Measurements from ENCODE around the gene TEX10. TPM values are rescaled to one million over a fixed set of nuclear protein-coding genes. Genes with fewer than 3 reads are reported as not detected.

Gene TEX10
- total RNA-seq, 1 donor from 2014 or later = 32.8 TPM

DNA sequence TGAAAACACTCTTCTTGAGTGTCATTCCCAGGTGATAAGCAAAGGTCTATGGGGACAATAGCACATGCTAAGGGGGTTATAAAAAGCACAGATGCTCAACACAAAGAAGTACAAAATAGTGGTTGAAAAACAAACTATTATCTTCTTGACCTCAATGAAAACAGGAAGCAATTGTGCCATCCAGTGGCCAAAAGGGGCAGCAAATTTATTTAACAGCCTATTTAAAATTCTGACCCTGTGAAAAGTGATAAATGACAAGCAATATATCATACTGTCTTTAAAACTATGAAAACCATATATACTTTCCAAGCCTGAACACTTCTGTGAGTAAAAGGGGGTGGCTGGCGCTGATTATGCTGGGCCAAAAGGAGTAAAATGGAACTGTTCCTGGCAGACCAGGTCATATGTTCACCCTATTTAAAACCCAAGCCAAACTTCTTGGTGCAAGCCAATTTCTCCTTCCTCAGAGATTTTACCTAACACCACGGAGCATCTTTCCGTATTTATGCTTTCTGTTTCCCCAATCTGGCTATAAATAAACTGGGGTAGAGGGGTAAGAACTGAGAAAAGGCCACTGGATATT is 29.7 kb downstream of the TEX10 start:
- peaks cover 39% of the 10 kb centered on the region for H3K36me3 Mint-ChIP-seq (ENCODE audit: low read depth)
- H3K4me1 Mint-ChIP-seq = peaks cover 2% of the 10 kb centered on the region
- H3K4me3 Mint-ChIP-seq = no peak overlapping the region
- intact Hi-C loops (cut with micrococcal nuclease) = loop anchor here (5.0 to 10.0 kb wide), 5 partner anchors 238 to 1156 kb away; no protein-coding TSS in a partner anchor
- no peaks in the 10 kb centered on the region for H3K9me3 Mint-ChIP-seq
- H3K27ac Mint-ChIP-seq = no peak overlapping the region
- peak; percentile 67 for DNase-seq
- no peaks in the 10 kb centered on the region for H3K27me3 Mint-ChIP-seq

DNA sequence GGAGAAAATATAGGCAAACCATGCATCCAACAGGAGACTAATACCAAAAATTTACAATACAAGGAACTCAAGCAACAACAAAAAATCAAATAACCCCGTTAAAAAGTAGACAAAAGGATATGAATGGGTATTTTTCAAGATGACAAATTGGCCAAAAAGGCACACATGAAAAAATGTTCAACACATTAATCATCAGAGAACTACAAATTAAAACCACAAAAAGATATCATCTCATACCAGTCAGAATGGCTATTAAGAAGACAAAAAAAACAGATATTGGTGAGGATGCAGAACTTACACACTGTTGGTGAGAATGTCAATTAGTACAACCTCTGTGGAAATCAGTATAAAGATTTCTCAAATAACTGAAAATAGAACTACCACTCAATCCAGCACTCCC is 35.0 kb downstream of the TEX10 start:
- Mint-ChIP-seq H3K9me3 (peaks cover 13% of the 10 kb centered on the region), H3K4me1 (peaks cover 7% of the 10 kb centered on the region), H3K4me3 (no peak overlapping the region), H3K27ac (no peak overlapping the region), H3K27me3 (no peaks in the 10 kb centered on the region), H3K36me3 (ENCODE audit: low read depth) (peaks cover 60% of the 10 kb centered on the region)
- intact Hi-C loops (cut with micrococcal nuclease) = no loop called here
- DNase-seq = no peak

DNA sequence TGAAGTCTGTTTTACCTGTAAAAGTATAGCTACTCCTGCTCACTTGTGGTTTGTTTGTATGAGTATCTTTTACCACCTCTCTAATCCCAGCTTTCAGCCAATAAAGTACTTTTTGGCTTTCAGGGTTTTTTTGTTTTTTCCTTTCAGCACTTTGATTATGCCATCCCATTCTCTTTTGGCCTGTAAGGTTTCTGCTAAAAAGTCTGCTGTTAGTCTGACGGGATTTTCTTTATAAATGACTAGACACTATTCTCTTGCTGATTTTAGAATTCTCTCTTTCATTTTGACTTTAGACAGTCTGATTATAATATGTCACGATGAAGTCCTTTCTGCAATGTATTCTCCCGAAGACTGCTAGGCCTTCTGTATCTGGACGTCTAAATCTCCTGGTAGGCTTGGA is 37.2 kb downstream of the TEX10 start:
- Mint-ChIP-seq H3K9me3 (peaks cover 16% of the 10 kb centered on the region), H3K27ac (no peak overlapping the region), H3K4me1 (peaks cover 10% of the 10 kb centered on the region), H3K4me3 (no peak overlapping the region), H3K36me3 (ENCODE audit: low read depth) (peaks cover 69% of the 10 kb centered on the region), H3K27me3 (no peaks in the 10 kb centered on the region)
- intact Hi-C loops (cut with micrococcal nuclease) = no loop called here
- DNase-seq = no peak

DNA sequence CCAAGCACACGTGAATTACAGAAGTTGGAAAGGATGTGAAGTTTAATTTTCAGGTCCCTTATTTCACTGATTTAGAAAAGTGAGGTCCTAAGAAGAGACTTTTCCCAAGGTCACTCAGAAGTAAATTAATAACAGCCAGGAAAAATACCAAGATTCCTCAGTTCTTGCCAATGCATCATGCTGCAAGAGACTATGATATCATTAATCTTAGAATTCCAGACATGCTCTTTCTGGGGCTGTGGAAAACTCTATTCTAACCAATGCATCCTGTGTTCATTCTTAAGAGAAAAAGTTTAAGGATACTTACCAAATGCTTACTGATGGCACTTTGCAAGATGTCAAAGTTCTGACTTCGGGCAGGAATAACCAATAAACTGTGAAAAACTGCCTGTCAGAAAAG is 42.8 kb downstream of the TEX10 start:
- H3K27ac Mint-ChIP-seq = no peak overlapping the region
- H3K4me3 Mint-ChIP-seq = no peak overlapping the region
- H3K4me1 Mint-ChIP-seq = peaks cover 6% of the 10 kb centered on the region
- H3K9me3 Mint-ChIP-seq = peaks cover 12% of the 10 kb centered on the region
- no peaks in the 10 kb centered on the region for H3K27me3 Mint-ChIP-seq
- peaks cover 66% of the 10 kb centered on the region for H3K36me3 Mint-ChIP-seq (ENCODE audit: low read depth)
- no peak for DNase-seq
- intact Hi-C loops (cut with micrococcal nuclease) = no loop called here

DNA sequence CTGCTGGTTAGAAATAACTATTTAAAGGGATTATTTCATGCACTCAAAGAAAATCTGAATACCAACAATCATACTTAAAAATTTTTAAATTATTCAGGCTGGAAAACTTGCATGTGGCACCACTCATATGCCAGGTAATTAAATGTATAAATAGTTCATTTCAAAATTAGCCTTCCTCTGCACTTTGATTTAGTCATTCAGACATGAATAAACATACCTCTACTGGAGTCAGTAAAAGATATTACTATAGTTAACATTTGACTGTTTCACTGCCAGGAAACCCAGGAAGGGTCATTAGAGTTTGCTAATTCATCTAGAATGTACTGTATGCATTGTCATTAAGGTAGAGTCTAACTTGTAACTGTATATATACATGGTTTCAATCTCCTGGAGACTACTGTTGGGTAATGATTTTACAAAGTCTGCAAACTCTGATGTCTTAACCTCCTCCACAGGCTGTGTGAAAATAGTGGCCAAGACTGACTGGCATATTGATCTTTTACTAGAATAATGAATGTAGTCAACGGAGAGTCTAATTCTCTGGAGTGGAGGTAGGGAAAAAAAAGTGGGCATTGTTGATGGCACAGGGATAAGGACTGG is 43.7 kb downstream of the TEX10 start:
- Mint-ChIP-seq H3K36me3 (ENCODE audit: low read depth) (peaks cover 62% of the 10 kb centered on the region), H3K27me3 (no peaks in the 10 kb centered on the region), H3K4me1 (peaks cover 3% of the 10 kb centered on the region), H3K4me3 (no peak overlapping the region), H3K27ac (no peak overlapping the region), H3K9me3 (peaks cover 4% of the 10 kb centered on the region)
- intact Hi-C loops (cut with micrococcal nuclease) = no loop called here
- no peak for DNase-seq

DNA sequence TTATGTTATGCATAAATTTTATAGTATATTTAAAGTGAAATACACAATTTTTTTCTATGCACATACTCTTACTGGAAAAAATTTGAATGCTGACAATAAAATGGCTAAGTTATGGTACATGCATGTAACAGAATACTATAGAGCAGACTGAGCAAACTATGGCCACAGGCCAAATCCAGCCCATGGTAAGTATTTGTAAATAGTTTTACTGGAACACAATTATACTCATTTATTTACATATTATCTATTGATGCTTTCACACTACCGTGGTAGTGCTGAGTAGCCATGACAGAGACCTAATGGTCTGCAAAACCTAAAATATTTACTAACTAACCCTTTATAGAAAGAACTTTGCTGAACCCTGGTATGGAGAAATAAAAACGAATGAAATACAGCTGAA is 45.7 kb downstream of the TEX10 start:
- Mint-ChIP-seq H3K9me3 (no peaks in the 10 kb centered on the region), H3K27me3 (no peaks in the 10 kb centered on the region), H3K4me3 (no peak overlapping the region), H3K4me1 (peaks cover 3% of the 10 kb centered on the region), H3K36me3 (ENCODE audit: low read depth) (peaks cover 68% of the 10 kb centered on the region), H3K27ac (no peak overlapping the region)
- intact Hi-C loops (cut with micrococcal nuclease) = no loop called here
- DNase-seq = no peak

DNA sequence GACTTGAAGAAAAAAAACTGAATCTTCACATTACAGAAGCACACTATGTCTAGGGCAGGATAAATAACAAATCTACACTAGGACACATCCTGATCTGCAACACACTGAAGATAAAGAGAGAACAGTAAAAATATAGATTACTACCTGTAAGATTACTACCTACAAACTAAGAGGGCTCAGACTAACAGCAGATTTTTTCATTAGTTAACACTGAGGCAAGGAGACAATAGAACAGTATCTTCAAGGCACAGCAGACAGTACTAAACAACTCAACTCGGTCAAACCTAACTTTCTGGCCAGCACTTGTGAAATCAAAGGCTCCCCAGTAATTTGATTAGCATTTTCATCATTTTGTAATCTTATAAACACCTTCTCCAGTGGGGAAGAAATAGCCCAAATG is 46.5 kb downstream of the TEX10 start:
- H3K27me3 Mint-ChIP-seq = no peaks in the 10 kb centered on the region
- H3K4me1 Mint-ChIP-seq = no peaks in the 10 kb centered on the region
- H3K36me3 Mint-ChIP-seq (ENCODE audit: low read depth) = peaks cover 65% of the 10 kb centered on the region
- DNase-seq = no peak
- H3K4me3 Mint-ChIP-seq = no peak overlapping the region
- H3K27ac Mint-ChIP-seq = no peak overlapping the region
- no peaks in the 10 kb centered on the region for H3K9me3 Mint-ChIP-seq
- intact Hi-C loops (cut with micrococcal nuclease) = no loop called here

DNA sequence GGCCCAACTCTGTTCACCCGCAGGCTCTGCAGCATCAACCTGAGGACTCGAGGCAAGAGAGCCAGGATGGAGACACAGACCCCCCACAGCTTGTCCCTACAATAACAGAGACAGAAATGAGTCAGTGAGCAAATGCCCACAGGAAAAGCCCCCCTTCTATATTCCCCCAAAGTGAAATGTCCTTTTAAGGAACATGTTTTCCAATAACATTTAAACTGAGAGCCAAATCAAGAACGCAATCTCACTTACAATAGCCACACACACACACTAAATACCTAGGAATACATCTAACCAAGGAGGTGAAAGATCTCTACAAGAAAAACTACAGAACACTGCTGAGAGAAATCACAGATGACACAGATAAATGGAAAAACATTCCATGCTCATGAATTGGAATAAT is 49.0 kb downstream of the TEX10 start:
- H3K4me3 Mint-ChIP-seq = no peak overlapping the region
- DNase-seq = no peak
- peaks cover 58% of the 10 kb centered on the region for H3K36me3 Mint-ChIP-seq (ENCODE audit: low read depth)
- no peaks in the 10 kb centered on the region for H3K9me3 Mint-ChIP-seq
- H3K27ac Mint-ChIP-seq = no peak overlapping the region
- intact Hi-C loops (cut with micrococcal nuclease) = no loop called here
- no peaks in the 10 kb centered on the region for H3K27me3 Mint-ChIP-seq
- H3K4me1 Mint-ChIP-seq = peaks cover 2% of the 10 kb centered on the region

DNA sequence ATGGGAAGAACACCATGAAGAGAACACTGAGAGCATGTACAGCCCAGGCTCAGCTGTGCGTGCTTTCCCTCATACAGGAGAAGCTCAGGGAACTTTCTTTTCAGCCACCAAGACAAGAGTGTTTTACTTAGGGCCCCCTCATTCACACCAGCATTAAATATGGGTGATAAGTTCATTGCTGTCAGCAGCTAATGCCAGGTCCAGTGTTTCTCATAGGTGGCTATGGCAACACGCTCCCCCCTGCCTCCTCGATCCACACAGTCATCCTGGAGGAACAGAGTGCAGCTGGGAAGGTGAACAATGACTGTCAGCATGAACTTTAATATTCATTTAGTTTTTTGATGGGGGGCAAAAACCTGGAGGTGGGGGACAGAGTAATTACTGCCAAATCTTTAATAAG is 54.4 kb downstream of the TEX10 start:
- no peaks in the 10 kb centered on the region for H3K9me3 Mint-ChIP-seq
- DNase-seq = no peak
- H3K27ac Mint-ChIP-seq = no peak overlapping the region
- H3K4me1 Mint-ChIP-seq = peaks cover 2% of the 10 kb centered on the region
- no peak overlapping the region for H3K4me3 Mint-ChIP-seq
- no peaks in the 10 kb centered on the region for H3K27me3 Mint-ChIP-seq
- peaks cover 41% of the 10 kb centered on the region for H3K36me3 Mint-ChIP-seq (ENCODE audit: low read depth)
- intact Hi-C loops (cut with micrococcal nuclease) = no loop called here

DNA sequence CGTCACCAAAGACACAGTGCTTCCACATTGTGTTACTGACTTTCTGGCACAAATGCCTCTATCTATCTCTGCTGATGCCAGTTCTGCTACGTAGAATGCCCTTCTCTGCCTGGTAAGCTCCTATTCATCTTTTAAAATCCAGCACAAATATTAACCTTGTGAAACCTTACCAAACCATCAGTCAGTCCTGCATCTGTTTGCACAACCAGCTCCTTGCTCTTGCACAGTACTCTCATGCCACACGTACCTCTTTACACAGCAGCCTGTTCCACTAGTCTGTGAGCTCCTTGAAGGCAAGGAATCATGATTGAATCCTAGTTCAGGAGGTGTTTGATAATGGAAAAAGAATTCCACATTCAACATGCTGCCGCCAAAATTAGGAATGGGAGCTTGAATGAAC is 56.3 kb downstream of the TEX10 start:
- Mint-ChIP-seq H3K36me3 (ENCODE audit: low read depth) (peaks cover 46% of the 10 kb centered on the region), H3K4me3 (no peak overlapping the region), H3K27ac (no peak overlapping the region), H3K27me3 (no peaks in the 10 kb centered on the region), H3K4me1 (peaks cover 2% of the 10 kb centered on the region), H3K9me3 (peaks cover 1% of the 10 kb centered on the region)
- intact Hi-C loops (cut with micrococcal nuclease) = no loop called here
- no peak for DNase-seq

DNA sequence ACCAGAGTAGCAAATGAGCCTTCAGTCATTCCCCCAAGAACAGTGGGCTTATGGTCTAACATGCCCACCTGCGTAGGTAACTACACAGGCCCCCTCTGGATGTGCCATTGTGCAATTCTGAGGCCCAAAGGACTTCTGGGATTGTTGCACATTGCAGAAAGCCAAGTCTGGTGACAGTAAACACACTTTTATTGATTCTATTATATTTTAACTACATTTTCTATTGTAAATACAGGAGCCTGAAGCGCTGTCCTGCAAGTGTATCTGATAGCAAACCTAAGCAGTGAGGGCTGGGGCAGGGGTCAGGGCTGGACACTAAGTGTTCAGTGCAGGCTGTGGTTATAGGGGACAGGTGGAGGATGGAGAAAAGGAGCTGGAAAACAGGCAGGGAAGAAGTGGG is 57.5 kb downstream of the TEX10 start:
- DNase-seq = no peak
- intact Hi-C loops (cut with micrococcal nuclease) = no loop called here
- peaks cover 3% of the 10 kb centered on the region for H3K9me3 Mint-ChIP-seq
- H3K27me3 Mint-ChIP-seq = no peaks in the 10 kb centered on the region
- no peak overlapping the region for H3K4me3 Mint-ChIP-seq
- no peak overlapping the region for H3K27ac Mint-ChIP-seq
- H3K36me3 Mint-ChIP-seq (ENCODE audit: low read depth) = peaks cover 42% of the 10 kb centered on the region
- peaks cover 2% of the 10 kb centered on the region for H3K4me1 Mint-ChIP-seq

DNA sequence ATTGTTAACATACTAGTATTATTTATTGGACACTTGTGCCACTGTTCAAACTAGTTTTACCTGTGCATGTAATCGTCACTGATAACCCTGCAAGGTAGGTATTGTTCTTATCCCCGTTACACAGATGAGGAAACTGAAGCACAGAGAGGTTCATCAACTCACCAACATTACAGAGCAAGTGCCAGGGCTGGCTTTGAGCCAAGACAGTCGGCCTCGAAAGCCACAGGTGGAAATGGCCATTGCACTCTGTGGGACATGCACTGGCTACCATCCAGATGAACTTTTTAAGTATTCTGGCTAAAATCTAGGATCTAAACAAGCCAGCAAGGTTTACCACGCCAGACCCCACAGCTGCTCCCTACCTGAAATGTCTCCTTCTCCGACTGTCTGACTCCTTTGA is 57.9 kb downstream of the TEX10 start:
- Mint-ChIP-seq H3K4me1 (peaks cover 2% of the 10 kb centered on the region), H3K27me3 (no peaks in the 10 kb centered on the region), H3K9me3 (peaks cover 3% of the 10 kb centered on the region), H3K36me3 (ENCODE audit: low read depth) (peaks cover 45% of the 10 kb centered on the region), H3K27ac (no peak overlapping the region), H3K4me3 (no peak overlapping the region)
- intact Hi-C loops (cut with micrococcal nuclease) = no loop called here
- DNase-seq = no peak

DNA sequence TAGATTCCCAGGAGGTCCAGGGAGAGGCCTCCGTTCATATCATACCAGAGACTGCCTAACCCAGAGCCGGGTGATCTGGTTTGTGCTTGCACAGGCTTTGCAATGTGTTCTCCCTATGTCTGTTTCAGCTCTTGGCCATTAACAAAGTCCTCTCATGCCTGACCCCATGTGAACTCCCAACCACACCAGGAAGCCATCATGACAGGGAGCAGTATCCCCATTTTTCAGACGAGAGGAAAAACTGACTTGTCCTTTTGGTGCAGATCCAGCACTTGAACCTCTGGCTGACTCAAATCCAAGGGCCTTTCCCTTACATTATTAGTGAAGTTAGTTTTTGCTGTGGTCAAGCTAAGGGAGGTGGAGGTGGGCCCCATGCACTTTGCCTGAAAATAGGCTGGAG is 58.4 kb downstream of the TEX10 start:
- DNase-seq = no peak
- H3K27ac Mint-ChIP-seq = no peak overlapping the region
- peaks cover 5% of the 10 kb centered on the region for H3K9me3 Mint-ChIP-seq
- intact Hi-C loops (cut with micrococcal nuclease) = no loop called here
- H3K36me3 Mint-ChIP-seq (ENCODE audit: low read depth) = peaks cover 46% of the 10 kb centered on the region
- H3K4me3 Mint-ChIP-seq = no peak overlapping the region
- H3K4me1 Mint-ChIP-seq = peaks cover 1% of the 10 kb centered on the region
- H3K27me3 Mint-ChIP-seq = no peaks in the 10 kb centered on the region

DNA sequence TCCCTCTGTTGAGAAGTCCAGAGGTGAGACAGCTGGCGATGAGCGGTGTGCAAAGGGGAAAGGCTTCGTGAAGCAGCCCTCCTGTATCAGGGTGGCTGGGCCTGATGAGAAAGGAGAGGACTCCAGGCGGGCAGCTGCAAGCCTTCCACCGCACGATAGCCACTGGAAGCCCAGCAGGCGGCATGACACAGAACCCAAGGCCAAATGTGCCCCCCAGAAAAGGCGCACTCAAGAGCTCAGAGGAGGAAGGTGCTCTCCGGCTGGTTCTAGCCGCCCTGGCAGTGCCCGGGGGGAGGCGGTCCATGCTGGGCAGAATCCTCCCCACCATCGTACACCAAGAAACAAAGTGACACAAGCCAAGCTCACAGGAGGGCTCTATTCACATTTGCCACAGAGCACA is 60.3 kb downstream of the TEX10 start:
- H3K9me3 Mint-ChIP-seq = peaks cover 15% of the 10 kb centered on the region
- peaks cover 56% of the 10 kb centered on the region for H3K36me3 Mint-ChIP-seq (ENCODE audit: low read depth)
- H3K4me3 Mint-ChIP-seq = no peak overlapping the region
- intact Hi-C loops (cut with micrococcal nuclease) = no loop called here
- no peaks in the 10 kb centered on the region for H3K4me1 Mint-ChIP-seq
- H3K27ac Mint-ChIP-seq = no peak overlapping the region
- no peak for DNase-seq
- no peaks in the 10 kb centered on the region for H3K27me3 Mint-ChIP-seq

DNA sequence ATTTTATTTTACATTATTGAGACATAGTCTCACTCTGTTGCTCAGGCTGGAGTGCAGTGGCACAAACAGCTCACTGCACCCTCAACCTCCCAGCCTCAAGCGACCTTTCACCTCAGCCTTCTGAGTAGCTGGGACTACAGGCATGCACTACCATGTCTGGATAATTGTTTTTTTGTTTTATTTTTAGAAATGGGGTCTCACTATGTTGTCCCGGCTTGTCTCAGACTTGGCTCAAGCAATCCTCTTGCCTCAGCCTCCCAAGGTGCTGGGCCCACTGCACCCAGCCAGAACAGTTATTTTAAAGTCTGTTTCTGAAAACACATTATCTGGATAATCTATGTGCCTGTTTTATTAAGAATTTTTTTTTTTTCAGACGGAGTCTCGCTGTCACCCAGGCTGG is 62.0 kb downstream of the TEX10 start:
- Mint-ChIP-seq H3K4me3 (no peak overlapping the region), H3K36me3 (ENCODE audit: low read depth) (peaks cover 64% of the 10 kb centered on the region), H3K27ac (no peak overlapping the region), H3K27me3 (no peaks in the 10 kb centered on the region), H3K9me3 (peaks cover 17% of the 10 kb centered on the region), H3K4me1 (no peaks in the 10 kb centered on the region)
- DNase-seq = no peak
- intact Hi-C loops (cut with micrococcal nuclease) = no loop called here
